Glutamatergic neuron (in vitro differentiated cells): ENCODE results near the gene ARHGEF11. TPM values are rescaled to one million over a fixed set of nuclear protein-coding genes. Genes with fewer than 3 reads are reported as not detected.

Experiments used
- DNase-seq: peaks from one replicate; pipeline ENCODE4 v3.0.0; 2022
- H3K27ac Mint-ChIP-seq: one replicate; pipeline ENCODE4 v1.8.0; 2020; ENCODE audit warnings: mild to moderate bottlenecking, mixed read lengths, inconsistent platforms; ENCODE audit not compliant: unreplicated experiment
- H3K27me3 Mint-ChIP-seq: one replicate; pipeline ENCODE4 v1.8.0; 2020; ENCODE audit warnings: mild to moderate bottlenecking, moderate library complexity, mixed read lengths, inconsistent platforms; ENCODE audit not compliant: unreplicated experiment
- H3K36me3 Mint-ChIP-seq: one replicate; pipeline ENCODE4 v1.8.0; 2020; ENCODE audit warnings: mild to moderate bottlenecking, mixed read lengths, inconsistent platforms; ENCODE audit not compliant: unreplicated experiment
- H3K4me1 Mint-ChIP-seq: one replicate; pipeline ENCODE4 v1.8.0; 2020; ENCODE audit warnings: mild to moderate bottlenecking, low read depth, mixed read lengths, inconsistent platforms; ENCODE audit not compliant: unreplicated experiment
- H3K4me3 Mint-ChIP-seq: one replicate; pipeline ENCODE4 v1.8.0; 2020; ENCODE audit warnings: mild to moderate bottlenecking, mixed read lengths, inconsistent platforms; ENCODE audit not compliant: unreplicated experiment
- H3K9me3 Mint-ChIP-seq: one replicate; pipeline ENCODE4 v1.8.0; 2020; ENCODE audit warnings: mild to moderate bottlenecking, moderate library complexity, mixed read lengths, inconsistent platforms; ENCODE audit not compliant: unreplicated experiment
- total RNA-seq: library from RNA; stranded (reverse); fragmentation: NEBNext Ultra II Directional; extraction: Animal tissue kit (Norgen Biotek cat#: 25700); gene quantifications from one replicate; pipeline ENCODE4 v1.2.1, GENCODE V29; 2021; ENCODE audit not compliant: unreplicated experiment
- TF ChIP-seq, protein P1 (sequence below): fragments of 200-600 bp; sonication (generic); IDR thresholded peaks from one replicate; pipeline ENCODE4 v1.5.0; 2021; ENCODE audit not compliant: partially characterized antibody, unreplicated experiment

Gene ARHGEF11
- total RNA-seq, 1 donor from 2014 or later = 40.5 TPM

DNA sequence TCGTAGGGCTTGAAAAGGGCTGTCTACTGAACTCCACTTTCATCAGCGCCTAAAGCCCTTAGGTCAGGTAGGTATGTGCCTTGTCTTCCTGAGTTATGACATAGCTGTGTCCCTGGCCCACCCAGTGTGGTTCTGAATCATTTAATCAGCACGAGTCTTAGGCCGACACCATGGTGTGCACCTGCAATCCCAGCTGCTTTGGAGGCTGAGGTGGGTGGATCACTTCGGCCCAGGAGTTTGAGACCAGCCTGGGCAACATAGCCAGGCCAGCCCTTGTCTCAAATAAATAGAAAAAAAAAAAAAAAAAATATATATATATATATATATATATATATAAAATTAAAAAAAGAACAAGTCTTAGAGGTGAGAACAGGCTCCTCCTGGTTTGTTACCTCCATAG lies 109.4 kb downstream of the ARHGEF11 start:
- H3K4me3 Mint-ChIP-seq = no peak overlapping the region
- H3K27me3 Mint-ChIP-seq = peaks cover 21% of the 10 kb centered on the region
- H3K27ac Mint-ChIP-seq = no peak overlapping the region
- peaks cover 16% of the 10 kb centered on the region for H3K36me3 Mint-ChIP-seq
- H3K9me3 Mint-ChIP-seq = peaks cover 6% of the 10 kb centered on the region
- H3K4me1 Mint-ChIP-seq = peaks cover 40% of the 10 kb centered on the region
- no peak for DNase-seq
- TF ChIP-seq, protein P1, sequence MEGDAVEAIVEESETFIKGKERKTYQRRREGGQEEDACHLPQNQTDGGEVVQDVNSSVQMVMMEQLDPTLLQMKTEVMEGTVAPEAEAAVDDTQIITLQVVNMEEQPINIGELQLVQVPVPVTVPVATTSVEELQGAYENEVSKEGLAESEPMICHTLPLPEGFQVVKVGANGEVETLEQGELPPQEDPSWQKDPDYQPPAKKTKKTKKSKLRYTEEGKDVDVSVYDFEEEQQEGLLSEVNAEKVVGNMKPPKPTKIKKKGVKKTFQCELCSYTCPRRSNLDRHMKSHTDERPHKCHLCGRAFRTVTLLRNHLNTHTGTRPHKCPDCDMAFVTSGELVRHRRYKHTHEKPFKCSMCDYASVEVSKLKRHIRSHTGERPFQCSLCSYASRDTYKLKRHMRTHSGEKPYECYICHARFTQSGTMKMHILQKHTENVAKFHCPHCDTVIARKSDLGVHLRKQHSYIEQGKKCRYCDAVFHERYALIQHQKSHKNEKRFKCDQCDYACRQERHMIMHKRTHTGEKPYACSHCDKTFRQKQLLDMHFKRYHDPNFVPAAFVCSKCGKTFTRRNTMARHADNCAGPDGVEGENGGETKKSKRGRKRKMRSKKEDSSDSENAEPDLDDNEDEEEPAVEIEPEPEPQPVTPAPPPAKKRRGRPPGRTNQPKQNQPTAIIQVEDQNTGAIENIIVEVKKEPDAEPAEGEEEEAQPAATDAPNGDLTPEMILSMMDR = no peak

DNA sequence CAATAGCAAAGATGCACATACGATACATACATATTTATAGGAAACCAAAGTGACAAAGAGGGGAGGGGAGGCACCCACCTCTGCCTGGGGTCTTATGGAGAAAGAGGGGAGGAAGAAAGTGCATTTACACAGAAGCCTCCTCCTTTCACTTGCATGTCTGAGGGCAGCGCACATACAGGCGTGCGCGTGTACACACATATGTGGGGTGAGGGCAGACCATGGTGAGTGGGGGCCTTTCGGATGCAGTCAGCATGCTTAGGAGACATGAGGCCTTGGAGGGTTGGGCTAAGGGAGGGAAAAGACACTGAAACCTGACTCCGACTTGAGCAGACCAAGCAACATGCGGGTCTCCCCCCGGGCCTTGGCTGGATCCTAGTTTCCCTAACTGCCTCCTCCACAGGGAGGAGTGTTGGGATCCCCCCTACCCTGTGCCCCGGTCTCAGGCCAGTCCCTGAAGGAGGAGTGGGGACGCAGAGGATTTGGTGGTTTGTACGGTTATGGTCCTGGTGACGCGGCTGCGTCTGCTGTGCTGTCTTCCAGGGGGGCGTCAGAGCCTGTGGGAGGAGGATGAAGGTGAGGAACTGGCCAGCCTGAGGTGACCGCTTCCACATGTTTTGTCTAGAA lies 109.9 kb downstream of the ARHGEF11 start:
- TF ChIP-seq, protein P1 = no peak
- Mint-ChIP-seq H3K27me3 (peaks cover 26% of the 10 kb centered on the region), H3K9me3 (peaks cover 9% of the 10 kb centered on the region), H3K4me3 (no peak overlapping the region), H3K4me1 (peaks cover 45% of the 10 kb centered on the region), H3K27ac (no peak overlapping the region), H3K36me3 (peaks cover 12% of the 10 kb centered on the region)
- DNase-seq = no peak

- Mint-ChIP-seq H3K27me3 (peaks cover 27% of the 10 kb centered on the region), H3K4me3 (peak overlapping the region; percentile 22), H3K27ac (peak overlapping the region; percentile 9), H3K9me3 (peaks cover 10% of the 10 kb centered on the region), H3K36me3 (peaks cover 4% of the 10 kb centered on the region), H3K4me1 (peaks cover 42% of the 10 kb centered on the region)
- DNase-seq = no peak
- TF ChIP-seq, protein P1 = no peak
These were observed 112.4 kb downstream of the ARHGEF11 start for GRCh38 chr1:156933136-156933535.

DNA sequence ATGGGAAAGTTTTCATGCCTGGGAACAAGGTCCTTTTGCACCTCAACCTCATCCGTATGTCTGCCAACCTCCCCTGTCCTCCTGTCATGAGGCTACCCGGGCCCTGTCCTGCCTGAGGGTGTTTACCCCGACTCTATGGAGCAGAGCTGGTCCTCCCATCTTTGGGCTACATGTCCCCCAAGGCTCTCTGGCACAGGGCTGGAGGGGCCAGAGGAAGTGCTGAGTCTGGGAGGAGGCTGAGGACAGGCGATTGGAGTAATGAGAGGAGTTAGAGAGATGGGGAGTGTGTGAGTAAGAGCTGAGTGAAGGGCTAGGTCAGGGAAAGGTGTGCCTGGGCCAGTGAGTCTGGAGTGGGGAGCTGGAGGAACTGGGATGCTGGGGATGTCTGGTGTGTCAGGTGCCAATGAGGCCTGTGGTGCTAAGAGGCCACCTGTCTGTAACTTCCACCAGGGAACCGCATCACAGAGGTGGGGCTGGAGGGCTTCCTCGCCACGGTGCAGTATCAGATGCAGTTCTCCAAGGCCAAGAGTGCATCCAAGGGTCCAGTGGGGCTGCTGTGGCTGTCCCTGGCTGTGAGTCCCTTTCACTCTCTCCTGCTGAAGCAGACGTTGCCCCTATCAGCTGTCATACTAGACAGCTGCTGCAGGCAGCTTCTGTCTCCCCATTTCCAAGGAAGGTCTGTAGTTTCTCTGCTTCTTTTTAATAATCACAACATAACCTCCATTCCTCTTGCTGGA lies 113.4 kb downstream of the ARHGEF11 start:
- Mint-ChIP-seq H3K27me3 (peaks cover 31% of the 10 kb centered on the region), H3K27ac (peak overlapping the region; percentile 35), H3K36me3 (peaks cover 5% of the 10 kb centered on the region), H3K4me1 (peaks cover 39% of the 10 kb centered on the region), H3K4me3 (peak overlapping the region; percentile 41), H3K9me3 (peaks cover 10% of the 10 kb centered on the region)
- TF ChIP-seq, protein P1 = no peak
- DNase-seq = no peak
